Stimulated activated CD8-positive, alpha-beta memory T cell treated with anti-CD3 and anti-CD28 coated beads, Interleukin-2, amount 100 ng/mL, for 1 hour (primary cell): ENCODE results near the gene DDX11.
"Not testable (repeated sequence)": the region's sequence is repeated elsewhere in the genome, so short reads cannot be mapped to it uniquely, and the experiment has no call there.

Source experiments
- DNase-seq, 2 donors: peaks; one replicate each; pipeline ENCODE4 v3.0.0-alpha.2; 2020; ENCODE audit warnings: low read depth in 2 of 2

Gene DDX11

GRCh38 chr12:31099434-31099833, 25.8 kb downstream of the DDX11 start:
- not testable (repeated sequence) for DNase-seq

GRCh38 chr12:31100503-31101208, 27.0 kb downstream of the DDX11 start:
- not testable (repeated sequence) for DNase-seq

- not testable (repeated sequence) for DNase-seq
These were observed 28.5 kb downstream of the DDX11 start for GRCh38 chr12:31102125-31102524.

GRCh38 chr12:31102596-31102995, 28.9 kb downstream of the DDX11 start:
- DNase-seq = not testable (repeated sequence)

- DNase-seq = not testable (repeated sequence)
These were observed 29.9 kb downstream of the DDX11 start for GRCh38 chr12:31103561-31103975.

GRCh38 chr12:31104220-31104619, 30.6 kb downstream of the DDX11 start:
- DNase-seq = not testable (repeated sequence)

GRCh38 chr12:31104773-31105172, 31.1 kb downstream of the DDX11 start:
- DNase-seq = not testable (repeated sequence)

GRCh38 chr12:31105668-31106067, 32.0 kb downstream of the DDX11 start:
- no peak for DNase-seq

- DNase-seq = no peak
These were observed 32.6 kb downstream of the DDX11 start for GRCh38 chr12:31106101-31106803.

- DNase-seq = not testable (repeated sequence)
These were observed 36.1 kb downstream of the DDX11 start for GRCh38 chr12:31109773-31110172.

- not testable (repeated sequence) for DNase-seq
These were observed 36.6 kb downstream of the DDX11 start for GRCh38 chr12:31110263-31110662.

GRCh38 chr12:31115092-31115601, 41.5 kb downstream of the DDX11 start:
- DNase-seq = not testable (repeated sequence)

- DNase-seq = not testable (repeated sequence)
These were observed 43.2 kb downstream of the DDX11 start for GRCh38 chr12:31116846-31117202.

GRCh38 chr12:31117203-31118011, 43.7 kb downstream of the DDX11 start:
- peak; percentile 20 to 53 for DNase-seq

GRCh38 chr12:31118347-31119191, 44.9 kb downstream of the DDX11 start:
- DNase-seq = peak in 1 of 2 donors; percentile 20

GRCh38 chr12:31119192-31119802, 45.6 kb downstream of the DDX11 start:
- DNase-seq = no peak

GRCh38 chr12:31119803-31120211, 46.1 kb downstream of the DDX11 start:
- DNase-seq = no peak

GRCh38 chr12:31120392-31121008, 46.8 kb downstream of the DDX11 start:
- DNase-seq = no peak

GRCh38 chr12:31121022-31121728, 47.5 kb downstream of the DDX11 start:
- not testable (repeated sequence) for DNase-seq

- no peak for DNase-seq
These were observed 48.8 kb downstream of the DDX11 start for GRCh38 chr12:31122481-31122880.
